HG03354 (cell line): Measurements from ENCODE around the gene LRCH1.
A peak's percentile ranks its signal among the peaks of the same experiment; 100 is the strongest.

ENCODE experiments used
- ATAC-seq: cut with Tn5 transposase; IDR thresholded peaks from one replicate; pipeline ENCODE4 v1.9.1; 2021; ENCODE audit warnings: mild to moderate bottlenecking; ENCODE audit not compliant: unreplicated experiment, poor library complexity, severe bottlenecking

LRCH1 gene

GRCh38 chr13:46628622-46629365, 75.8 kb downstream of the LRCH1 start:
- no peak for ATAC-seq

GRCh38 chr13:46629811-46630413, 76.9 kb downstream of the LRCH1 start:
- ATAC-seq, result no peak

GRCh38 chr13:46630431-46631178, 77.6 kb downstream of the LRCH1 start:
- ATAC-seq, result no peak

GRCh38 chr13:46631179-46631542, 78.2 kb downstream of the LRCH1 start:
- no peak for ATAC-seq

GRCh38 chr13:46632176-46632575, 79.2 kb downstream of the LRCH1 start:
- ATAC-seq, result no peak

GRCh38 chr13:46633416-46633815, 80.4 kb downstream of the LRCH1 start:
- no peak for ATAC-seq

- ATAC-seq, result no peak
Measured at GRCh38 chr13:46636451-46636850, 83.5 kb downstream of the LRCH1 start.

GRCh38 chr13:46637213-46637612, 84.2 kb downstream of the LRCH1 start:
- no peak for ATAC-seq

- no peak for ATAC-seq
Measured at GRCh38 chr13:46638262-46638661, 85.3 kb downstream of the LRCH1 start.

GRCh38 chr13:46639033-46639981, 86.3 kb downstream of the LRCH1 start:
- ATAC-seq, result peak; percentile 94

- ATAC-seq, result no peak
Measured at GRCh38 chr13:46640843-46641242, 87.9 kb downstream of the LRCH1 start.

GRCh38 chr13:46641274-46642081, 88.5 kb downstream of the LRCH1 start:
- no peak for ATAC-seq

GRCh38 chr13:46642254-46642653, 89.3 kb downstream of the LRCH1 start:
- no peak for ATAC-seq

- ATAC-seq, result no peak
Measured at GRCh38 chr13:46643165-46643777, 90.3 kb downstream of the LRCH1 start.

GRCh38 chr13:46644816-46645215, 91.8 kb downstream of the LRCH1 start:
- no peak for ATAC-seq

GRCh38 chr13:46647512-46648065, 94.6 kb downstream of the LRCH1 start:
- ATAC-seq, result no peak

- peak; percentile 91 for ATAC-seq
Measured at GRCh38 chr13:46648166-46648607, 95.2 kb downstream of the LRCH1 start.

GRCh38 chr13:46649816-46650215, 96.8 kb downstream of the LRCH1 start:
- no peak for ATAC-seq
